Gastrocnemius medialis (tissue), 4 donors: Measurements from ENCODE around the gene GRIA4. TPM values are rescaled to one million over a fixed set of nuclear protein-coding genes. Genes with fewer than 3 reads are reported as not detected.

Experiments
- ATAC-seq, 2 donors: fragments of 150-250 bp; one replicate each; pipeline ENCODE4 v1.9.1; 2016
- DNase-seq, 2 donors: peaks; one replicate each; pipeline ENCODE4 v3.0.0-alpha.2; 2019
- H3K27ac ChIP-seq, 4 donors: fragments of 200-600 bp; sonication (generic); 1 replicate in 1 of 4; 2 replicates in 3 of 4; pipeline ENCODE4 v1.5.1; 2016 to 2018; ENCODE audit warnings: mild to moderate bottlenecking in 2 of 4, moderate library complexity in 1 of 4
- H3K27me3 ChIP-seq, 3 donors: fragments of 200-600 bp; sonication (generic) in 2 of 3; 1 replicate in 1 of 3; 2 replicates in 2 of 3; pipeline versions ENCODE4 v1.5.1 to v1.6.0; 2016 to 2019; ENCODE audit warnings: mild to moderate bottlenecking in 1 of 3, moderate library complexity in 1 of 3
- H3K36me3 ChIP-seq, 2 donors: fragments of 200-600 bp; sonication (generic) in 1 of 2; one replicate each; pipeline ENCODE4 v1.5.1; 2017 to 2018
- H3K4me1 ChIP-seq, 2 donors: fragments of 200-600 bp; sonication (generic) in 1 of 2; one replicate each; pipeline ENCODE4 v1.5.1; 2016 to 2017; ENCODE audit warnings: mild to moderate bottlenecking in 2 of 2
- H3K4me3 ChIP-seq, 4 donors: fragments of 200-600 bp; sonication (generic) in 3 of 4; 1 replicate in 1 of 4; 2 replicates in 3 of 4; pipeline ENCODE4 v1.5.1; 2016 to 2019; ENCODE audit warnings: mild to moderate bottlenecking in 2 of 4
- H3K9me3 ChIP-seq, 3 donors: fragments of 200-600 bp; sonication (generic) in 2 of 3; 1 replicate in 1 of 3; 2 replicates in 2 of 3; pipeline ENCODE4 v1.5.1; 2016 to 2019
- CTCF ChIP-seq, 5 experiments: fragments of 450-650 bp in 3 of 5; fragments of 200-600 bp in 2 of 5; sonication (generic) in 2 of 5; IDR thresholded peaks in 4 of 5; conservative IDR thresholded peaks in 1 of 5; 1 replicate in 4 of 5; 2 replicates in 1 of 5; pipeline ENCODE4 v1.5.1; 2016 to 2019; ENCODE audit warnings: antibody characterized with exemption in 5 of 5, mild to moderate bottlenecking in 3 of 5, moderate library complexity in 3 of 5
- POLR2A ChIP-seq, 2 donors: fragments of 450-650 bp; IDR thresholded peaks; one replicate each; pipeline ENCODE4 v1.6.1; 2017; ENCODE audit warnings: antibody characterized with exemption in 2 of 2, mild to moderate bottlenecking in 2 of 2, moderate library complexity in 2 of 2
- in situ Hi-C, 4 donors: fragments of 200-750 bp; cut with MboI; loops; one replicate each; pipeline versions ENCODE4 v1.15.0 to v1.8.0; 2017; ENCODE audit warnings: low sequenced_read_pairs in 4 of 4
- intact Hi-C: fragments of 100-400 bp; cut with DNase I; formaldehyde crosslinking; loops from one replicate; pipeline ENCODE4 v1.15.1; 2023; ENCODE audit warnings: low total_unique reads
- total RNA-seq, 4 donors: library from RNA; depleted of rRNA; stranded (reverse); fragments of >200 nt; gene quantifications; one replicate each; pipeline versions ENCODE4 v1.1.0 to v1.2.3, GENCODE V29; 2016

Gene GRIA4
- total RNA-seq, 4 donors from 2014 or later: not detected

GRCh38 chr11:105915021-105915420 lies 305.1 kb downstream of the GRIA4 start:
- ATAC-seq (no peak), DNase-seq (no peak)
- Histone ChIP-seq H3K27ac (no peak overlapping the region), H3K27me3 (no peaks in the 10 kb centered on the region), H3K4me3 (no peak overlapping the region), H3K9me3 (no peaks in the 10 kb centered on the region), H3K36me3 (no peaks in the 10 kb centered on the region), H3K4me1 (no peaks in the 10 kb centered on the region)
- intact Hi-C loops: no loop called here
- in situ Hi-C loops: no loop called here
- TF ChIP-seq CTCF (IDR thresholded peaks at IDR 0.05 in 4 of 5, conservative IDR thresholded peaks at IDR 0.05 in 1 of 5) (no peak), POLR2A (IDR thresholded peaks at IDR 0.05) (no peak)

GRCh38 chr11:105918039-105918438 lies 308.2 kb downstream of the GRIA4 start:
- in situ Hi-C loops (no loop called here), intact Hi-C loops (no loop called here)
- no peaks in the 10 kb centered on the region for H3K36me3 ChIP-seq
- no peaks in the 10 kb centered on the region for H3K9me3 ChIP-seq
- no peak for TF ChIP-seq CTCF (IDR thresholded peaks at IDR 0.05 in 4 of 5, conservative IDR thresholded peaks at IDR 0.05 in 1 of 5)
- ATAC-seq (no peak), DNase-seq (no peak)
- H3K27ac ChIP-seq: no peak overlapping the region
- no peaks in the 10 kb centered on the region for H3K4me1 ChIP-seq
- H3K4me3 ChIP-seq: no peak overlapping the region
- no peaks in the 10 kb centered on the region for H3K27me3 ChIP-seq

- TF ChIP-seq POLR2A (IDR thresholded peaks at IDR 0.05) (no peak), CTCF (IDR thresholded peaks at IDR 0.05 in 4 of 5, conservative IDR thresholded peaks at IDR 0.05 in 1 of 5) (no peak)
- in situ Hi-C loops: no loop called here
- H3K4me1 ChIP-seq: no peaks in the 10 kb centered on the region
- intact Hi-C loops: no loop called here
- H3K36me3 ChIP-seq: no peaks in the 10 kb centered on the region
- H3K4me3 ChIP-seq: no peak overlapping the region
- no peaks in the 10 kb centered on the region for H3K9me3 ChIP-seq
- no peaks in the 10 kb centered on the region for H3K27me3 ChIP-seq
- no peak for ATAC-seq
- DNase-seq: no peak
- no peak overlapping the region for H3K27ac ChIP-seq
These were observed 308.7 kb downstream of the GRIA4 start for GRCh38 chr11:105918600-105918999.

GRCh38 chr11:105923252-105923651 lies 313.4 kb downstream of the GRIA4 start:
- H3K36me3 ChIP-seq: no peaks in the 10 kb centered on the region
- intact Hi-C loops (no loop called here), in situ Hi-C loops (no loop called here)
- H3K4me3 ChIP-seq: no peak overlapping the region
- ATAC-seq: no peak
- H3K4me1 ChIP-seq: no peaks in the 10 kb centered on the region
- H3K27ac ChIP-seq: no peak overlapping the region
- TF ChIP-seq CTCF (IDR thresholded peaks at IDR 0.05 in 4 of 5, conservative IDR thresholded peaks at IDR 0.05 in 1 of 5): no peak
- no peak for TF ChIP-seq POLR2A (IDR thresholded peaks at IDR 0.05)
- no peaks in the 10 kb centered on the region for H3K9me3 ChIP-seq
- H3K27me3 ChIP-seq: no peaks in the 10 kb centered on the region
- no peak for DNase-seq

GRCh38 chr11:105923807-105924206 lies 313.9 kb downstream of the GRIA4 start:
- DNase-seq: no peak
- no peak for ATAC-seq
- in situ Hi-C loops: no loop called here
- Histone ChIP-seq H3K4me1 (no peaks in the 10 kb centered on the region), H3K27ac (no peak overlapping the region), H3K27me3 (no peaks in the 10 kb centered on the region), H3K9me3 (no peaks in the 10 kb centered on the region), H3K36me3 (no peaks in the 10 kb centered on the region), H3K4me3 (no peak overlapping the region)
- TF ChIP-seq CTCF (IDR thresholded peaks at IDR 0.05 in 4 of 5, conservative IDR thresholded peaks at IDR 0.05 in 1 of 5) (no peak), POLR2A (IDR thresholded peaks at IDR 0.05) (no peak)
- intact Hi-C loops: no loop called here
